ENCODE data around the gene FAM210B.

DNA sequence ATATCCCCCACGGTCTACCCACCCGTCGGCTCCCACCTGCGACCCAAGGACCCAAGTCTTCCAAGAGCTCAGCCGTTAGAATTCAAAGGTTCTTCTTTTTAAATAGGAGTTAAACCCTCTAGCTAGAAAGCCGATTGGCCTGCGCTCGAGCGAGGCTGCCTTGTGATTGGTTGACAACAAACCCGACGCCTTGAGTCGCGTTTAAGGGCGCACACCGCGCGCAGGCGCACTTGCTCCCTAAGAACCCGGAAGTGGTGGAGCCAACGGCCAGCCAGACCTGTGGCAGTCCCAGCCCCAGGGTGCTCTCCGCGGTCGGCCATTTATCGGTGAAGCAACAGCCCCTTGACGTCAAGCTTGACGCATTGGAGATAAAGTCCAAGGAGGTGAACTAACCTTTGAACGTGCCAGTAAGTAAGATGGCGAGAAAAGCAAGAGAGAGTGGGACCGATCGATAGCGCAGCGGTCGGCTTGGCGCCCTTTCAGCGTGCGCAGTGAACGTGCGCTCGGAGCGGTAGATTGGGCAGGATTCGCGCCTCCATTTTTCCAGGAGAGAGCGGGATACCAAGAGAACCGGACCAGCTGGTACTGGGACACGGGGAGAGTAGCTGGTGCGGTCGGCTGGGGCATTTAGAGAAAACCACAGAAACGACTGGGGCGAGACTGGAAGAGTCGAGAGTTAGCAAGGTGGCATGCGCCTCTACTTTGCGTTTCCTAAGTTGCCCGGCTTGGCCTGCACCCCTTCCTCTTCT is 33.5 kb downstream of the FAM210B start, which contains the start of the genes AURKA and CSTF1:
- TF ChIP-seq CTCF (IDR thresholded peaks at IDR 0.05) (no peak), POLR2A (IDR thresholded peaks at IDR 0.05) (peak in 1 of 2 donors; percentile 38)

Measured in heart left ventricle (tissue), 13 donors.